IPS-18a (cell line): ENCODE results near the gene CRADD.

Experiments used
- H3K27ac ChIP-seq: one replicate; pipeline ENCODE4 v1.5.1; 2013; ENCODE audit warnings: low read length
- H3K27me3 ChIP-seq: one replicate; pipeline ENCODE4 v1.6.1; 2013; ENCODE audit warnings: mild to moderate bottlenecking, low read length; ENCODE audit not compliant: control insufficient read depth, insufficient read depth
- H3K36me3 ChIP-seq: one replicate; pipeline ENCODE4 v1.6.1; 2013; ENCODE audit warnings: low read depth, low read length; ENCODE audit not compliant: control insufficient read depth
- H3K4me1 ChIP-seq: one replicate; pipeline ENCODE4 v1.6.1; 2013; ENCODE audit warnings: low read depth, low read length; ENCODE audit not compliant: control insufficient read depth
- H3K4me3 ChIP-seq: one replicate; pipeline ENCODE4 v1.5.1; 2013; ENCODE audit warnings: low read length
- H3K9ac ChIP-seq: one replicate; pipeline ENCODE4 v1.6.1; 2013; ENCODE audit warnings: mild to moderate bottlenecking, low read length, moderate library complexity
- H3K9me3 ChIP-seq: one replicate; pipeline ENCODE4 v1.6.1; 2013; ENCODE audit warnings: low read depth, low read length; ENCODE audit not compliant: control insufficient read depth

The CRADD gene

GRCh38 chr12:93846936-93847516 lies 169.9 kb downstream of the CRADD start:
- Histone ChIP-seq H3K9me3 (no peaks in the 10 kb centered on the region), H3K4me1 (no peaks in the 10 kb centered on the region), H3K36me3 (no peaks in the 10 kb centered on the region), H3K27me3 (no peaks in the 10 kb centered on the region), H3K27ac (no peak overlapping the region), H3K9ac (no peak overlapping the region), H3K4me3 (no peak overlapping the region)

DNA sequence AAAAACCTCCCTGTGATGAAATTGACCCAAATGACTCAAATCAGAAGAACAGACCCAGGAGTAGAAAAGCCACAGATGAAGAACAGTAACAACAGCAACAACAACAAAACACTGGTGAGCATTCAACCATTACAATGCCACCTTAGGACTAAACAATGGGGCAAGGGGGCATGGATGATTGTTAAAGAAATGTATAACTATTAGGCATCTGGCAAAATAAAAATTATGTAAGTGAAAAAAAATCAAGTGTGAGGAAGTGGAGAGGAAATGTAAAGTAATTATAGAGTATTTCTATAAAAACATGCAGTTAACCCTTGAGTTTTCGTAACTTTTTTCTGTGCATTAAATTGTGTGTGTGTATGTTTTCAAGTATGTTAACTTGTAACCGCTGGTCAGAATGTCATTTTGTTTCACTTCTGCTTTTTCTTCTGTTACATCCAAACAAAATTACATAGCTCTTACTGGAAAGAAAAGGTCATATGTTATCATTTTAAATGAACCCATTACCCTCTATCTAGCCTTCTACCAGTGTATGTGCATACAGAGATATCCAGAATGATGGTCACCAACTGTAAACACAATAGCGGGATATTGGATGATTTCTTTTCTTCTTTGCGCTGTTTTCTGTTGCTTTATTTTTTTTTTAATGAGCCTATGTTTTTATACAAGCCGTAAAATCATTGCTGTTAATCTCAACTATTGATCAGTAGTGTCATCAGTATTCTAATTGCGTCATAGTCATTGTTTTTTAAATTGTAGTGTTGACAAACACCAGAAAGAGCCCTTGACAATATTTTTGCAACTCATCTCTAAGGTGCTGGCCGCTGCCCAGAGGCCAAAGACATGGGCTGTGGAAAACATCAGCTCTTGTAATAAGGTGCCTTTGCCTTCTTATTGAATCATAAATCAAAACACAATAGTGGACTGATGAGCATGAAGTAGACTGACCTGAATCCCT lies 170.6 kb downstream of the CRADD start:
- H3K4me1 ChIP-seq: no peaks in the 10 kb centered on the region
- no peak overlapping the region for H3K27ac ChIP-seq
- no peaks in the 10 kb centered on the region for H3K27me3 ChIP-seq
- no peaks in the 10 kb centered on the region for H3K9me3 ChIP-seq
- H3K4me3 ChIP-seq: no peak overlapping the region
- H3K36me3 ChIP-seq: no peaks in the 10 kb centered on the region
- no peak overlapping the region for H3K9ac ChIP-seq

DNA sequence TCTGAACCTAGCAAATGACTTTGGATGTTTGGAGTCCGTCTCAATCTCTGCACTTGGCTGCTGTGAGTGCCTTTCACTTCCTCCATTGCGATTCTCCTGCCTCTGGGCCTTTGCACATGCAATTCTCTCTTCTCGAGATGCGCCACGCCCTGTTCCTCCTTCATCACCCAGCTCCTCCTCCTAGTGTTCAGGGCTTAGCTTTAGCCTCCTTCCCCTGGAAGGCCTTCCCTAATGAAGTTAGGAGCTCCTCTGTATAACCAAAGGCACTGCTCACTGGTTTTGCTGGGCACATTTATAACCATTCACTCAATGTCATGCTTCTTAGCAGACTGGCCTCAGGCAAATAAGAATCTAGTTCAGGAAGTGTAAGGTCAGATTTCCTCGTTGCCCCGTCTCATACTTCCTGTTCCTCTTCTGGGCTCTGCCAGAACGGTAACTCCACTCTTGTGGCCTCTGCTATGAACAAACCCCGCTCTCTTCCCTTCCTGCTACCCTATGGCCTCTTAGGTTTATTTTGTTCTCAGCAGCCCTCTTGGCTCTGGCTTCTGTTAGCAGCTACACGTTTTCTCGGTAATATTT lies 171.4 kb downstream of the CRADD start:
- Histone ChIP-seq H3K4me3 (no peak overlapping the region), H3K27ac (no peak overlapping the region), H3K4me1 (no peaks in the 10 kb centered on the region), H3K36me3 (no peaks in the 10 kb centered on the region), H3K9ac (no peak overlapping the region), H3K27me3 (no peaks in the 10 kb centered on the region), H3K9me3 (no peaks in the 10 kb centered on the region)

DNA sequence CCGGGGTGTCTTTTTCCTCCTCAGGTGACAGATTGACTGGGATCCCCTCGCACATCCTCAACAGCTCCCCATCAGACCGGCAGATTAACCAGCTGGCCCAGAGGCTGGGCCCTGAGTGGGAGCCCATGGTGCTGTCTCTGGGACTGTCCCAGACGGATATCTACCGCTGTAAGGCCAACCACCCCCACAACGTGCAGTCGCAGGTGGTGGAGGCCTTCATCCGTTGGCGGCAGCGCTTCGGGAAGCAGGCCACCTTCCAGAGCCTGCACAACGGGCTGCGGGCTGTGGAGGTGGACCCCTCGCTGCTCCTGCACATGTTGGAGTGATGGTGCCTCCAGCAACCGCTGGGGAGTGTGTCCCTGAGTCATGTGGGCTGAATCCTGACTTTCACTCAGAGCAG lies 172.8 kb downstream of the CRADD start:
- Histone ChIP-seq H3K4me1 (no peaks in the 10 kb centered on the region), H3K27me3 (no peaks in the 10 kb centered on the region), H3K36me3 (no peaks in the 10 kb centered on the region), H3K9me3 (no peaks in the 10 kb centered on the region), H3K27ac (no peak overlapping the region), H3K4me3 (no peak overlapping the region), H3K9ac (no peak overlapping the region)

GRCh38 chr12:93850481-93851256 lies 173.5 kb downstream of the CRADD start:
- H3K9ac ChIP-seq: no peak overlapping the region
- H3K27me3 ChIP-seq: no peaks in the 10 kb centered on the region
- H3K36me3 ChIP-seq: no peaks in the 10 kb centered on the region
- H3K4me3 ChIP-seq: no peak overlapping the region
- H3K4me1 ChIP-seq: no peaks in the 10 kb centered on the region
- H3K27ac ChIP-seq: no peak overlapping the region
- no peaks in the 10 kb centered on the region for H3K9me3 ChIP-seq

DNA sequence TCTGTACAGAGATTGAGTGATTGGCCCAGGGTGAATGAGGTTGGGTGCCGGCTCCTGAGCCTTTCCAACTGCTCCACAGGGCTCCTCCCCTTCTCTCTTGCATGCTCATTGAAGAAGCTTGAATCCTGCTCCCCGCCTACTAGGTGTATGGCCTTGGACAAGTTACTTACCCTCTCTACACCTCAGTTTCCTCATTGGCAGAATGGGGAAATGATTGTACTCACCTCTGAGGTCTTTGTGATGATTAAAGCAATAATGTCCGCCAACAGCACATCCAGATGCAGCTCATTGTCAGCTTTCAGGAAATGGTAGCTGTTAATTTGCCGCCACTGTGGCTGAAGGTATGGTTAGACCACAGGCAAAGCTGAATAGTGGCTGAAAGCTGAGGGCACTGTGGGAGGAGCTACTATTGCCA lies 174.1 kb downstream of the CRADD start:
- H3K4me1 ChIP-seq: no peaks in the 10 kb centered on the region
- no peak overlapping the region for H3K27ac ChIP-seq

GRCh38 chr12:93852173-93852591 lies 175.0 kb downstream of the CRADD start:
- Histone ChIP-seq H3K9ac (no peak overlapping the region), H3K4me3 (no peak overlapping the region), H3K9me3 (no peaks in the 10 kb centered on the region), H3K36me3 (no peaks in the 10 kb centered on the region), H3K27me3 (no peaks in the 10 kb centered on the region), H3K27ac (no peak overlapping the region), H3K4me1 (no peaks in the 10 kb centered on the region)

More for the DNA sequence above, 174.1 kb downstream of the CRADD start:
- Histone ChIP-seq H3K4me3 (no peak overlapping the region), H3K9ac (no peak overlapping the region), H3K27me3 (no peaks in the 10 kb centered on the region), H3K9me3 (no peaks in the 10 kb centered on the region), H3K36me3 (no peaks in the 10 kb centered on the region)

- no peak overlapping the region for H3K27ac ChIP-seq
- no peak overlapping the region for H3K4me3 ChIP-seq
- no peaks in the 10 kb centered on the region for H3K4me1 ChIP-seq
- H3K9ac ChIP-seq: no peak overlapping the region
- no peaks in the 10 kb centered on the region for H3K27me3 ChIP-seq
- no peaks in the 10 kb centered on the region for H3K9me3 ChIP-seq
- H3K36me3 ChIP-seq: no peaks in the 10 kb centered on the region
Observed at GRCh38 chr12:93853698-93854478, 176.7 kb downstream of the CRADD start.

- H3K36me3 ChIP-seq: no peaks in the 10 kb centered on the region
- H3K27ac ChIP-seq: no peak overlapping the region
- H3K9me3 ChIP-seq: no peaks in the 10 kb centered on the region
- no peak overlapping the region for H3K9ac ChIP-seq
- H3K4me3 ChIP-seq: no peak overlapping the region
- no peaks in the 10 kb centered on the region for H3K4me1 ChIP-seq
- no peaks in the 10 kb centered on the region for H3K27me3 ChIP-seq
Observed at GRCh38 chr12:93855261-93855660, 178.1 kb downstream of the CRADD start.

- Histone ChIP-seq H3K36me3 (no peaks in the 10 kb centered on the region), H3K27ac (no peak overlapping the region), H3K4me3 (no peak overlapping the region), H3K27me3 (no peaks in the 10 kb centered on the region), H3K4me1 (no peaks in the 10 kb centered on the region), H3K9me3 (no peaks in the 10 kb centered on the region), H3K9ac (no peak overlapping the region)
Observed at GRCh38 chr12:93856611-93857010, 179.4 kb downstream of the CRADD start.
